ENCODE results near the gene MMRN2.

DNA sequence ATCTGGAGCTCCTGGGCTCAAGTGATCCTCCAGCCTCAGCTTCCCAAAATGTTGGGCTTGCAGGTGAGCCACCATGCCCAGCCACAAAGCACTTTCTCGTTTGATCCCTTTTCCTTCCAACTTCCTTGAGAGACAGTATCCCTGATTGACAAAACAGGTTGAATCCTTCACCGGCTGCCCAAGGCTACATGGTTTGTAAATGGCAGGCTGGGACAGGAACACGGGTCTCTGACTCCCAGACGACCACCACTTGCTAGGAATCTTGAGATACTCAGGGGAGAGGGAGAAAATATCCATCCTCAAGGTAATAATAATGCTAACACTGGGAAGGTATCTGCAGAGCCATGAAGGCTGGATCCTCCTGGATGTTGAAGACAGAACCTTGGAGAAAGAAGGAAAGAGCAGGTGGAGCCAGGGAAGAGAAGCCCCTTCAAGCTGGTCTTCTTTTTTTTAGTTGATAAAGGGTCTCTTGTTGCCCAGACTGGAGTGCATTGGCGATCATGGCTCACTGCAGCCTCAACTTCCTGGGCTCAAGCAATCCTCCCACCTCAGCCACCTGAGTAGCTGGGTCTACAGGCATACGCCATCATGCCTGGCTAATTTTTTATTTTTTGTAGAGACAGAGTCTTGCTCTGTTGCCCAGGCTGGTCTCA is 19.8 kb downstream of the MMRN2 start:
- TF ChIP-seq, protein P1, sequence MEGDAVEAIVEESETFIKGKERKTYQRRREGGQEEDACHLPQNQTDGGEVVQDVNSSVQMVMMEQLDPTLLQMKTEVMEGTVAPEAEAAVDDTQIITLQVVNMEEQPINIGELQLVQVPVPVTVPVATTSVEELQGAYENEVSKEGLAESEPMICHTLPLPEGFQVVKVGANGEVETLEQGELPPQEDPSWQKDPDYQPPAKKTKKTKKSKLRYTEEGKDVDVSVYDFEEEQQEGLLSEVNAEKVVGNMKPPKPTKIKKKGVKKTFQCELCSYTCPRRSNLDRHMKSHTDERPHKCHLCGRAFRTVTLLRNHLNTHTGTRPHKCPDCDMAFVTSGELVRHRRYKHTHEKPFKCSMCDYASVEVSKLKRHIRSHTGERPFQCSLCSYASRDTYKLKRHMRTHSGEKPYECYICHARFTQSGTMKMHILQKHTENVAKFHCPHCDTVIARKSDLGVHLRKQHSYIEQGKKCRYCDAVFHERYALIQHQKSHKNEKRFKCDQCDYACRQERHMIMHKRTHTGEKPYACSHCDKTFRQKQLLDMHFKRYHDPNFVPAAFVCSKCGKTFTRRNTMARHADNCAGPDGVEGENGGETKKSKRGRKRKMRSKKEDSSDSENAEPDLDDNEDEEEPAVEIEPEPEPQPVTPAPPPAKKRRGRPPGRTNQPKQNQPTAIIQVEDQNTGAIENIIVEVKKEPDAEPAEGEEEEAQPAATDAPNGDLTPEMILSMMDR (conservative IDR thresholded peaks at IDR 0.05; ENCODE audit: low read length) = no peak
- no peak for TF ChIP-seq EZH2phosphoT487 (IDR thresholded peaks at IDR 0.05; ENCODE audit: borderline replicate concordance, low read depth, low read length)

Measured in OCI-LY7 (cell line).